SU-DHL-6 (cell line): Measurements from ENCODE around the gene CCDC152.

Experiments
- CTCF ChIP-seq: fragments of 200-600 bp; sonication (generic); IDR thresholded peaks from one replicate; pipeline ENCODE4 v1.5.1; 2017; ENCODE audit warnings: antibody characterized with exemption, mild to moderate bottlenecking, low read length, moderate library complexity; ENCODE audit not compliant: insufficient read depth, poor library complexity, severe bottlenecking
- EZH2phosphoT487 ChIP-seq: fragments of 200-600 bp; sonication (generic), shearing (Covaris generic); conservative IDR thresholded peaks from 2 replicates; pipeline ENCODE4 v1.6.1; 2018; ENCODE audit warnings: mild to moderate bottlenecking, antibody characterized with exemption, low read length, moderate library complexity, mixed read lengths

GRCh38 chr5:42799668-42800114 lies 43.1 kb downstream of the CCDC152 start:
- TF ChIP-seq CTCF = no peak
- TF ChIP-seq EZH2phosphoT487 = no peak
